GM19328 (cell line): ENCODE results near the gene SOHLH2.

Source experiments
- ATAC-seq: cut with Tn5 transposase; IDR thresholded peaks from one replicate; pipeline ENCODE4 v1.9.1; 2021; ENCODE audit warnings: mild to moderate bottlenecking, moderate library complexity; ENCODE audit not compliant: unreplicated experiment

Gene SOHLH2

GRCh38 chr13:36133950-36134626 is 80.3 kb downstream of the SOHLH2 start:
- ATAC-seq = no peak

GRCh38 chr13:36132376-36132775 is 82.0 kb downstream of the SOHLH2 start:
- ATAC-seq = no peak

DNA sequence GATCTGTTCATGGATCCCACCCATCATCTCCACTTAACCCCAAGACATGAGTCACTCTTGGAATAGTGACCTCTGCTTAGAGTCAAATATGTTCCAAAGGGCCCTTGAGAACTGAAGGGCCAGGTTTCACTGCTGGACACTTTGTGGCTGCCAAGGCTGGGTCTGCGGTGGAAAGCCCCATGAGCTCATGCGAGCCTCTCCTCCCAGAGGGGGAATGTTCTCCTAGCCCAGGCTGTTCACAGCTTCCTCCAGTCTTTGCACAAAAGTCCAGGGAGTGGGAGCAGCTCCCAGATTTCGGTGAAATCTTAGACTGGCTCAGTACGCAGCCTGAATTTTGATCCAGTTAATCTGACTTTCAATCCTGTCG is 82.4 kb downstream of the SOHLH2 start:
- ATAC-seq = no peak

DNA sequence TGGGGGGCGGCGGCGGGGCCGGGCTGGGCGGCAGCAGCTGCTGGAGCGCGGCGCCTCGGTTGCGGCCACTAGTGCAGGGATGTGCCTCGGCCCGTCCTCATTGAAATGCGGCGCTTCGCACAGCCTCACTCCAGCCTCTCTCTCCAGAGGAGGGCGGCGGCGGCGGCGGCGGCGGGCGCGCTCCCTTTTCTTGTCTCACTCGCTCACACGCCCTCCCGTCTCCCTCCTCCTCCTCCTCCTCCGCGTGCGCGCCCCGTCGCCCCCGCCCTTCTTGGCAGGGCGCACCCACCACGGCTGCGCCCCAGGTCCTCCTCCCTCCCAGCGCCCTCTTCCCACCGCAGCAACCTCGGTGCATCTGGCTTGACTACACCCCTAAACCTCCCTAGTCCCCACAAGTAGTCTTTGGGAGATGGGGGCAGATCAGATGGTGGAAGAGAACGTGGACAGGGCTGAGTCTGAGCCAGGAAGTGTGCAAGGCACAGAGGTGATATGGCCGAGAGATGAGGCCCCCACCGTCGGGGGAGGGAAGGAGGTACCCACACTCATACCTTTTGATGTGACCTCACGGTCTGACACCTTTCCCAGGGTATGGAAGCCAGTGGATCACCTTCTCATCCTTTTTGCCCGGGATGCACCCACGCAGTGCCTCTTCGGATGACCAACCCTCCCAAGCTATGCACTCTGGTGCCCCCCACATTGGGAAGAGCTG is 83.0 kb downstream of the SOHLH2 start, which contains the start of gene DCLK1:
DCLK1 (minus strand) TSS at position 161 of the 709 bp plus-strand sequence.
- ATAC-seq = no peak

- ATAC-seq = no peak
Observed at GRCh38 chr13:36130552-36131221, 83.7 kb downstream of the SOHLH2 start.

DNA sequence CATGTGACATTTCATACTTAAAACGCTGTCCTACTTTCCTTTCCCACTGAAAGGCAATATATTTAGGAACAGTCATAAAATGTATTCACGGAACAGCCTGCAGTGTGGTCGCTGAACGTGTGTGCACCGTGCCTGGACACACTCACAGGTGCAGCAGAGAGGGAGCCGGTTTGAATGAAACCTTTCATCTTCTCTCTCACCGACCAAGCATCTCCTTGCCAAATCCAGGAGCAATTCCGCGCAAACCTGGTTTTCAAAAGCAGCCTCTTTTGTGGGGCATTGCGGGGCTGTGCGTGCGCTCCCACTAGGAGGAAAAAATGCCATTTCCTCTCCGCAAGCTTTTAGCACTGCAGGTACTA is 84.2 kb downstream of the SOHLH2 start:
- ATAC-seq = no peak

- ATAC-seq = no peak
Observed at GRCh38 chr13:36129539-36129938, 84.8 kb downstream of the SOHLH2 start.

DNA sequence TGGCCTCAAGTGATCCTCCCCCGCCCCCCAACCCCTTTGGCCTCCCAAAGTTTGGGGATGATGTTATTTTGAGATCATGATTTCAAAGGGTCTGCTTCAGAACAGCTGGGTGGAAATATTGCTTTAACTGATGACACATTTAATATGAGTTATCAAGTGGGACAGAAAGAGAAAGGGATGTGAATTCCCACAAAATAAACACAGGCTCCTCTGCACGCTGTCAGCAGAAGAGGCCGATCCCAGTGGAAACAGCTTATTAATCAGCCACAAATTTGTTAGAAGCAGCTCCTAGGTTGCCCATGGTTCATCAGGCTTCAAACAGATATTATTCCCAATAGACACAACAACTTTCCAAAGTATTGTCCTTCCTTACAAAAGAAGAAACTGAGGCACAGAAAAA is 87.9 kb downstream of the SOHLH2 start:
- no peak for ATAC-seq

- no peak for ATAC-seq
Observed at GRCh38 chr13:36125841-36126240, 88.5 kb downstream of the SOHLH2 start.

DNA sequence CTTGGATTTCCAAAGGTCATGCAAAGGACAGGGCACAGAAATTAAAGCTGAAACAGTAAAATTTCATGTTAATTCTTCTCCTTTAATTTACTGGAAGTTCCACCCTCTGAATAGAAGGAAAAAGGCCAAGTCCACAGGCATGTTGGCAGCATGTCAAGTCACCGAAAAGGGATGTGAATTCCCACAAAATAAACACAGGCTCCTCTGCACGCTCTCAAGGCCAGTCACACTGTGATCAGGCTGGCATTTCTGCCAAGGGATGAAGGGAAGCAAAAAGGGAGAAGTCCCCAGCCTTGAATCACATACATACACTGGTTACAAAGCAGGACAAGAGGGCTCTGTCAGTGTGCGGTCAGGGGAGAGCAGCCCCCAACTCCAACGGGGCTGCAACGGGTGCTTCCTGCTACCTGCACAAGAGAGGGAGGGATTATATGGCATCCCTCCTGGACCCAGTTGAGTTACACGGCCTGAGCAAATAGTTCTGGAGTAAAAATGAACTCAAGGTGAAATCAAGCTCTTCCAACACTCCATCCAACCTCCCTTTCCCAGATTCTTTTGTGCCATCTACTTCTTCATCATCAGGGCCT is 90.0 kb downstream of the SOHLH2 start:
- ATAC-seq = no peak
